Fibroblast of the conjunctiva (primary cell): ENCODE data around the gene CSAD.

Source experiments
- DNase-seq: peaks from one replicate; pipeline ENCODE4 v3.0.0-alpha.2; 2010; ENCODE audit warnings: low read depth

CSAD gene

GRCh38 chr12:53180220-53180930, at the start of gene CSAD, which contains the start of gene ZNF740:
Gene CSAD, minus strand, starts transcription at chr12:53180925. Its CDS starts 7,455 bp downstream, at chr12:53173470.
Gene ZNF740, plus strand, starts transcription at chr12:53180722. Its CDS starts 1,262 bp downstream, at chr12:53181984.
- DNase-seq = peak; percentile 95

GRCh38 chr12:53230108-53230845, 49.6 kb upstream of the CSAD start:
- no peak for DNase-seq

DNA sequence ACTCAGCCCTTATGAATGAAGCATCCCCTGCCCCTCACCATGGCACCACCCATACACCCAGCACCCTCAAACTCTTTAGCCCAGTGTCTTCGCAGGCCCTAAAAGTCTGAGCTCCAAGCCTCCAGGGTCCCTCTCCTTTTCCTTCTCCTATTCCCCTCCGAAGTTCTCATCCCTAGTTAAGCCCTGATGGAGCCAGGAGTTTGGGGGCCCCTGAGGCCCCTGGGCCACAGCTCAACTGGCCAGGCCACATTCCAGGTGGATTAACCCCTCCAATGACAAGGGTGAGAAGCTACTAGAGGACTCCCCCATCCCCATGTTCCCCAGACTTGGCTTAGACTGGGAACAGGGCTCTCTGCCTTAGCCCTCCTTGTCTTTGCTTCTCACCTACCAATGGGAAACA, 48.7 kb upstream of the CSAD start:
- DNase-seq = no peak

DNA sequence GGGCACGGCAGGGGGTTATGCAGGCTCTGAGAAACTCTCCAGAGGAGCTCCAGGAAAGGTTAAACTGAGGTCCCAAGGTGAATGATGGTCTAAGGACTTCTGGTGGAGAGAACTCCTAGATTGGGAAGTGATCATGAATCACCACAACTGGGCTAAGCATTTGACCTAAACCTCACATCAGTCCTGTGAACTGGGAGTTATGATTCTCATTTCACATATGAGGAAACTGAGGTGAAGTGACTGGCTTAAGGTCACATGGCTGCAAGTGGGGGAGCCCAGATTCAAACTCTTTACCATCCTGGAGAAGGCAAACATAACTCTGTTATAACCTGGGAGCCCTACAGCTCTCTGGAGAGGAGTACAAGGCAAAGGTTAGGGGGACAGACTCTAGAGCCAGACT, 47.1 kb upstream of the CSAD start:
- no peak for DNase-seq

- no peak for DNase-seq
Measured at GRCh38 chr12:53227341-53227740, 46.6 kb upstream of the CSAD start.

DNA sequence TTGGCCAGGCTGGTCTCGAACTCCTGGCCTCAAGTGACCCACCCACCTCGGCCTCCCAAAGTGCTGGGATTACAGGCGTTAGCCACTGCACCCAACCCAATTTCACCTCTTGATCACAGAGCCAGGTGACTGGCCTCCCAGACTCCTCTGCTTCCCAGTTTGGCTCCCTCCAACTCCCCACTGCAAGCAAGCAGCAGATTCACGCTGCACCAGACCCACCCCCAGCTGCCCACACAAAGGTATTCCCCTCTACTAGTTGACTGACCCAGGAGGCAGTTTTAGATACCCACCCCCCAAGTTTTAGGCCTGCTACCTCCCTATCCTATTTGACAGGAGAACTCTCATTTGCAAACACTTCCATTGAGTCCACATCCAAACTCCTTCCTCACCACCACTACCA, 46.1 kb upstream of the CSAD start:
- DNase-seq = no peak

GRCh38 chr12:53225635-53226424, 45.1 kb upstream of the CSAD start:
- no peak for DNase-seq

GRCh38 chr12:53224897-53225634, 44.3 kb upstream of the CSAD start:
- DNase-seq = no peak

GRCh38 chr12:53224061-53224896, 43.6 kb upstream of the CSAD start:
- no peak for DNase-seq

- no peak for DNase-seq
Measured at GRCh38 chr12:53223389-53224060, 42.8 kb upstream of the CSAD start.

DNA sequence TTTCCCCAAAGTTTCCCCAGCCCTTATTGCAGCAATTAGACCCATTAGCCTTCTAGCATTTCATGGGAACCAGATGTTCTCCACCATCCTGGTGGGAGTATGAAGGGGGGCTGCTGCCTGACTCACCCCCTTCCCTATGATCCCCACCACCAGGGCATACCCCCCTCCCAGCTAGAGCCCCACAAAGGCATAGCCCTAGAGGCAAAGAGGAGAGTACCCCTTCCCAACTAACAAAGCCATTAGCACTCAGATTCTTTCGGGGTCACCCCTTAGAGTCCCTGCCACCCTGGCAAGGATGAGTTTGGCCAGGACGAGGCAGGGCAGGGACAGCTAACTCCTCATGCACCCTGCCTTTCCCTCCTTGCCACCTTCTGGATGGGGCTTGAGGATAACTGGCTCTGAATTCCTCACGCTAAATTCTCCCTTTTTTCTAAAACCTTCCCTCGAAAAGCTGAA, 42.1 kb upstream of the CSAD start:
- no peak for DNase-seq

GRCh38 chr12:53222170-53222721, 41.5 kb upstream of the CSAD start:
- no peak for DNase-seq

DNA sequence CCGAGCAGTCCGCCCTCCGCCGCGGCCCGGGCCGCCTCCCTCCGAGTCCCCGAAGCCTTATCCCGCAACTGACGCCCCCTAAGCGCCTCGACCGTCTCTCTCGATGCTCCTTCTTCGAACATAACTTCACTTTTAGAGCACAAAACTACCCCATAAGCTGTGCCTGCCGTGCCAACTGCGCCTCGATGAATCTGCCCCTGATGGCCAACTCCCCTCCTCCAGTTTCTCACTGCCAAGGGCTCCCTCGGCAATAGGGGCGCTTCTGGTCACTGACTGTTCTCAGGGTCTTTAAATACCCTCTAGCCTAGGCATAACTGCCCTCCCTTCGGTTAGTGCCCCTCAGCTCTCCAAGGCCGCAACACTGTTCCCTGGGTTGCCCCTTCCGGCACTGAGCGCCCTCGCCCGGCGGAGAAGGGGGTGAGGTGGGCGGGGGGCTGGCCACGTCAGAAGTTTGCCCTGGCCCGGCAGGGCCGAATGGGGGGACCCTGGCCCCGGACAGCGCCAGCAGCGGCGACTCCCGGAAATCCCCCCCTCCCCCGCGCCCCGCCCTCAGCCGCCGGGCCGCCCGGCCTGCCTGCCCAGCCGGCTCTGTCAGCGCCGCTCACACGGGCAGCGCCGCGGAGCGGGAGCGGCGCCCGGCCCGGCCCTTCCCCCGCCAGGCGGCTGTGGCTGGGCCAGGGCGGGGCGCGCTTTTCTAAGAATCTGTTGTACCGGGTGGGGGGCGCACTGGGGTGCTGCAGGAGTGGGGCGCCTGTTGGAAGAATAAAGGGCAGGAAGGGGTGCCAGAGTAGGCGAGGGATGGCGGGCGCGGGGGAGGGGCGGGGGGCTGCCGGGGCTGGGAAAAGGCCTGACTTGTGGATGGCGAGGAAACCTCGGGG, 40.7 kb upstream of the CSAD start:
- DNase-seq = no peak

GRCh38 chr12:53220694-53221202, 40.0 kb upstream of the CSAD start:
- DNase-seq = peak; percentile 83

DNA sequence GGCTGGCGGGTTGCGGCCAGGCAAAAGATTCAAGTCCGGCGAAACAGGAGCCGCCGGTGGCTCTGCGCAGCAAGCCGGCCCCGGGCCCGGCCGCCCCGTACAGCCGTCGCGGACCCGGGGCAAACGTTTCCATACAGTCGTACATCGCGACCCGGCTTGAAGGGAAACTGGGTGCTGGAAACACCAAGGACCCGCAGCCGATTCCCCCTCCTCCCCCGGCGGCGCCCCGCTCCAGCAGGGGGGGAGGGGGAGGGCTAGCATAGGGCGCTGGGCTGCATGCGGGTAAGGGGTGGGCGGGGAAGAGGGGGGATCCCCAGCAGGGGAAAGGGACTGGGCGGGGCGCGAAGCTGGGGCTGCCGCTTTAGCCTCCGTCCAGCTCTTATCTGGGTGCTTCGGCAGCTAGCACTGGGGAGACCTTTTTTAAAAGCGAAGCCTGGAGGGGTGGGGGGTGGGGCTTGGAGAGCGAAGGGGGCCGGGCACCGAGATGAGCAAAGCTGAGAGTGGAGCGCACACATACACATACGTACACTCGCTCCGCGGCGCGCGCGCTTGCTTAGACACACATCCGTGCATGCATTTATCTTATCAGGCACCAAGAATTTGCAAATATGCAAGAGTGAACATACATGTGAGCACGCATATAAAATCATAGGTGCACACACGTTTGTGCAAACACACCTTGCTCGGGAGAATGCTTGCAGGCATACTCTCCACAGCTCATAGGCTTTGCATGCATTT, 39.4 kb upstream of the CSAD start:
- peak; percentile 46 for DNase-seq

- no peak for DNase-seq
Measured at GRCh38 chr12:53219292-53219955, 38.7 kb upstream of the CSAD start.

DNA sequence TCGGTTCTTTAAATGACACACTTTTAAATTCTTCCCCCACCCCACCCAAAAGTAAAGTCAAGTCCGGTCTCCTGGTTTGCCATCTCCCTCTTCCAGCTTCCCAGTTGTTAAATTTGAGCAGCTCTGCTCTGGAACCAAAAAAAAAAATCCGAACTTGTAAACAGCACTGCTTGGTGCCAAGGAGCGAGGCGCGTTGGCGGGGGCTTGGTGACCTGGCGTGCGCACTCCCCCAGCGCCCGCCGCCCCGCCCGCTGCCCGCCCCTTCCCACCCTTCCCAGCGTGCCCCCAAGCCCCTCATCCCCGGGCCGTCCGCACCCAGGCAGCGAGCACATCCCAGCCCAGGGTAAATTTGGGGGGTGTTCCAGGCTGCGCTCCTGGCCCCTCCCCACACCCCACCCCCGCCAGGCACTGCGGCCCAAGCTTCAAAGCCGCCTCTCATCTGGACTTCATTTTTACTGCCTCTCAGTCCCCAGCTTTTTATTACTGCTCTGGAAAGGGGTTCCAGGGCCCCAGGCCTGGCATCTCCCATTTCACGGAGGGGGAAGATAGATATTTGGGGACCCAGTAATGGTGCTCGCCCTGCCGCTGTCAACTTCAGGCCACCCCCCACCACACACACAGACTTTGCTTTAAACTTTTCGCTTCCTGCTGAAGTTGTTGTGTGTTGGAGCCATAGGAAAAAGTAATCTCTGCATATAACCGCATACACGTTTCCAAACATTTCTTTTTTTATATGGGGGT, 38.0 kb upstream of the CSAD start:
- DNase-seq = no peak
